ENCODE results near the gene RAB3B.
A peak's percentile ranks its signal among the peaks of the same experiment; 100 is the strongest.
"Not testable (repeated sequence)": the region's sequence is repeated elsewhere in the genome, so short reads cannot be mapped to it uniquely, and the experiment has no call there.

RAB3B gene, protein sequence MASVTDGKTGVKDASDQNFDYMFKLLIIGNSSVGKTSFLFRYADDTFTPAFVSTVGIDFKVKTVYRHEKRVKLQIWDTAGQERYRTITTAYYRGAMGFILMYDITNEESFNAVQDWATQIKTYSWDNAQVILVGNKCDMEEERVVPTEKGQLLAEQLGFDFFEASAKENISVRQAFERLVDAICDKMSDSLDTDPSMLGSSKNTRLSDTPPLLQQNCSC

DNA sequence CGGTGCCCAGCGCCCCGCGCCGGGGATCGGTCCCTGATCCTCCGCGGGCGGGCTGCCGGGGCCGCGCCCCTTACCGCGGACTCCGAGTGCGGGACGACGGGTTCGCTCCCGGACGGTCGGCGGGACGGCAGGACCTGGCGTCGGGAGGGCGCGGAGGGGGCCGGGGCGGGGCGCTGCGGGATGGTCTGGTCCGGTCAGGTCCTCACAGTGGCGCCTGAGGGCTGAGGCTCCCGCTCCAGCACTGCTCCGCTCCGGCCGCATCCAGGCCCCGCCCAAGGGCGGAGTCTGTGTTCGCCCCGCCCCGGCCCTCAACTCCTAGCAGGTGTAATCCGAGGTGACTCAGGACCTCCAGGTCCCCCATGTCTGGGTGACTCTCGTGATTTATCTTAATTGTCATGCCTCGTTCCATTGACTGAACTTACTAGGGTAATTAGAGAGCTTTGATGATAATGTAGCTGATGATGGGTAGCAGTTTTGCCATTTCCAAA lies at the start of gene RAB3B:
Gene RAB3B (minus strand): TSS at position 223 of the 488 bp plus-strand sequence. CDS start 13,583 bp downstream, outside the sequence.
- DNase-seq = peak; percentile 90

DNA sequence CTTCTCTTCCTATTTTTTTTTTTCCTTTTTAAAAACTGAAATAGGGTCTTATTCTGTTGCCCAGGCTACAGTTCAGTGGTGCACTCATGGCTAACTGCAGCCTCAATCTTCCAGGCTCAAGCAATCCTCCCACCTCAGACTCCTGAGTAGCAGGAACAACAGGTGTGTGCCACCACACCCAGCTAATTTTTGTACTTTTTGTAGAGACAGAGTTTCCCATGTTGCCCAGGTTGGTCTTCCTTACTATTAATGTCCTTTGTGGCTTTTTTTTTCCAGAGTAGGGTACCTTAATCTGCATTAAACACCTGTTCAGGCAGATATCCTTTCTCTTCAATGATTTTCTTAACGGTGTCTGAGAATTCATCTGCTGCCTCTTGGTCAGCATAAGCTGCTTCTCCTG lies 47.4 kb upstream of the RAB3B start:
- no peak for DNase-seq

GRCh38 chr1:52037402-52037814 lies 46.9 kb upstream of the RAB3B start:
- DNase-seq = peak; percentile 56

DNA sequence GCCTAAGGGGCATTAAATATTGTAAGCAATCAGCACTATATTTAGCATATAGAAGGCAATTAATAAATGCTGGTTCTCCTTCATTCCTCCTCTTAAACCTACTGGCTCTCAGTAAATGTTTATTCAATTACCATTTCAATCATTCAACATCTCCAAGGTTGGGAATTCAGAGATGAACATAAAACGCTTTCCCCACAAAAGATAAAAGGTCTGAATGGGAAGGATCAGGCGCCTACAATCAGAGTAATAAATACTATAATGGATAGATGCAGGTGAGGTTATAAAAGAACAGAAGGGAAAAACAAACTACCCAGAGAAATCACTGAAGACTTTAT lies 43.5 kb upstream of the RAB3B start:
- no peak for DNase-seq

DNA sequence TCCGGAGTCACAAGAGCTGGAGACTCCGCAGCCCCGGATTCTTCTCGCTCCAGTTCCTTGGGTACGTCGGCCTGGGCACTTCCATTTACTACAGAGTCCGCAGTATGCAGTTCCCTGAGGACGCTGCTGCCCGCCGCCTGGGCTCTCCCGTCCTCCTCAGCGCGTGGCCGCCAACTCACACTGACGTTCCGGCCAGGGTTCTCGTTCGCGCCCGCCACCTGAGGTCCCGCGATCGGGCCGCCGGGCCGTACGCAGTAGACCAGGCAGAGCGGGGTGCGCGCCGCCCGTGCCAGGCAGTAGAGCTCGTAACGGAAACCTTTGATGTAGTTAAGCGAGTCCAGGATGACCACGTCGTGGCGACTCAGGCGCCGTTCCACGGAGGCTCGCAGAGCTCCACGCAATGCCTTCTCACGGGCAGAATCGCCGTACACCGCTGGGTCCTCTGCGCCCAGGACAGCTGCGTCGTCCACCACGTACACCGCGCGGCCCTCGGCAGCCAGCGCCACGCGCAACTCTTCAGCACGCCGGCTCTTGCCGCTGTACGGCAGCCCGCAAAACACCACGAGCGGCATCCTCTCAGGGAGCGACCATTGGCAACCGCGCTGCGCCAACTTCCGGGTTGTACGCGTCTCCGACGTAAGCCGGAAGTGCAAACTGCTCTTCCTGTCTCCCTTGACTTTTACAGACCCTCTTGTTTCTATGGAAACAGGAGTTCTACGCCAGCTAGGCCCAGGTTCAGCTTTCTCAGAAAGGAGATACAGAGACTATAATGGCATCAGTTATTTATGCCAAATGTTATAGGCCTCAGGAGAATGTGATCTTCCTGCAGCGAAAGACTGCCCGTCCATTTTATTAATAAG lies 42.9 kb upstream of the RAB3B start, which contains the start of gene KTI12:
Gene KTI12 (minus strand): TSS at position 621 of the 860 bp plus-strand sequence. CDS start 49 bp downstream, at position 572.
- DNase-seq = peak; percentile 95

GRCh38 chr1:52032785-52033131 lies 42.3 kb upstream of the RAB3B start:
- DNase-seq = no peak

- DNase-seq = no peak
Observed at GRCh38 chr1:52032124-52032784, 41.8 kb upstream of the RAB3B start.

GRCh38 chr1:52028839-52029238 lies 38.3 kb upstream of the RAB3B start:
- DNase-seq = not testable (repeated sequence)

GRCh38 chr1:52028328-52028727 lies 37.8 kb upstream of the RAB3B start:
- DNase-seq = no peak

DNA sequence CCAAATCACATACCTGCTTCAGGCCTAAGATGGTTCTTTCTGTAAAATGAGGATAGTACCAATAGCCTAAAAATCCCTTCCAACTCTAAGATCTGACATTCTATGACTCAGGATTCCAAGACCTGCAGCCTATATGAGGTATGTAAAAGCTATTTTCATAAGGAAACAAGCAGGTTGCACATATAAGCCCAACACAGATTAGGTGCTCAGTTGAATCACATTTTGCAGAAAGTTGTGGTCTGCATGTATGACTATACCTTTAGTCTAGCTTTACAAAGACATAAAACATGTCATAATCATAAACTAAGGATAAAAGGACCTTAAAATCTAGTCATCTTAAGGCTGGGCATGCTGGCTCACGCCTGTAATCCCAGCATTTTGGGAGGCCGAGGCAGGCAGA lies 35.8 kb upstream of the RAB3B start:
- DNase-seq = no peak

GRCh38 chr1:52022133-52022532 lies 31.6 kb upstream of the RAB3B start:
- DNase-seq = no peak

GRCh38 chr1:52008071-52008809 lies 17.7 kb upstream of the RAB3B start:
- no peak for DNase-seq

DNA sequence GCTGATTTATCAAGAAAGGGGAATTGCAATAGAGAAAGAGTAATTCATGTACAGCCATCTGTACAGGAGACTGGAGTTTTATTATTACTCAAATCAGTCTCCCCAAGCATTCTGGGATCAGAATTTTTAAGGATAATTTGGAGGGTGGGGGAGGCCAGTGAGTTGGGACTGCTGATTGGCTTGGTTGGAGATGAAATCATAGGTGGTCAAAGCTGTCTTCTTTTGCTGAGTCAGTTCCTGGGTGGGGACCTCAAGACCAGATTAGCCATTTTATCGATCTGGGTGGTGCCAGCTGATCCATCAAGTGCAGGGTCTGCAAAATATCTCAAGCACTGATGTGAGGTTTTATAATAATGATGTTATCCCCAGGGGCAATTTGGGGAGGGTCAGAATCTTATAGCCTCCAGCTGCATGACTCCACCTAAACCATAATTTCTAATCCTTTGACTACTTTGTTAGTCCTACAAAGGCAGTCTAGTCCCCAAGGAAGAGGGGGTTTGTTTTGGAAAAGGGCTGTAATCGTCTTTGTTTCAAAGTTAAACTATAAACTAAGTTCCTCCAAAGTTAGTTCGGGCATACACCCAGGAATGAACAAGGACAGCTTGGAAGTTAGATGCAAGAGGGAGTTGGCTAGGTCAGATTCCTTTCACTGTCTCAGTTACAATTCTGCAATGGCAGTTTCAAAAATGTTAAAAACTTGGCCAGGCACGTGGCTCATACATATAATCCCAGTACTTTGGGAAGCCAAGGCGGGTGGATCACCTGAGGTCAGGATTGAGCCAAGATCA lies 16.9 kb upstream of the RAB3B start:
- no peak for DNase-seq

DNA sequence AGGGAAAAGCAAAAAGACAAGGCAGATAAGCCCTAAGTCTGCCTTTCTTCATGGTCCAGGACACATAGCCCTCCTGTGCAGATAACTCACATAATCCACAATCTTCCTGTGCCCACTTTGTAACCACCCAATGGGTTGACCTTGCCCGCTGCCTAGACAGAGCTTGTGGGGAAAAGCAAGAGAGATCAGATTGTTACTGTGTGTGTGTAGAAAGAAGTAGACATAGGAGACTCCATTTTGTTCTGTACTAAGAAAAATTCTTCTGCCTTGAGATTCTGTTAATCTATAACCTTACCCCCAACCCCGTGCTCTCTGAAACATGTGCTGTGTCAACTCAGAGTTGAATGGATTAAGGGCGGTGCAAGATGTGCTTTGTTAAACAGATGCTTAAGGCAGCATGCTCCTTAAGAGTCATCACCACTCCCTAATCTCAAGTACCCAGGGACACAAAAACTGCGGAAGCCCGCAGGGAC lies 15.6 kb upstream of the RAB3B start:
- not testable (repeated sequence) for DNase-seq

GRCh38 chr1:52005548-52005947 lies 15.0 kb upstream of the RAB3B start:
- DNase-seq = not testable (repeated sequence)

- no peak for DNase-seq
Observed at GRCh38 chr1:52003877-52004276, 13.4 kb upstream of the RAB3B start.

GRCh38 chr1:52002038-52002917 lies 11.8 kb upstream of the RAB3B start:
- DNase-seq = peak; percentile 93

DNA sequence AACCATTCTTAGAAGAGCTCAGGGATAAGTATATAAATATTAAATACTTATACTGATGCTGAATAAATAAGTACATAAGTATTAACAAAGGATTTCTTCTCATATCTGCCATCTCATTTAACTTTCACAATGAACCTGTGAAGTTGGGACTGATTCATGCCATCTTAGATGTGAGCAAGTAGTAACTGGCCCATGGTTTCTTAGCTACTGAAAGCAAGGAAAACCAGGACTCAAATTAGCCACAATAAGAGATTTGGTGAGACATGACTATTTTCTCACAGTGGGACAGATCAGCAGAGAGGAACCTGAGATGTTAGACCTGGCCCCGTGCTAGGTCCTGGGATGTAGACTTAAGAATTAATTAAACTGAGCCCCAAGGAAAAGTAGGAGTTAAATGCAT lies 8.2 kb upstream of the RAB3B start:
- no peak for DNase-seq

DNA sequence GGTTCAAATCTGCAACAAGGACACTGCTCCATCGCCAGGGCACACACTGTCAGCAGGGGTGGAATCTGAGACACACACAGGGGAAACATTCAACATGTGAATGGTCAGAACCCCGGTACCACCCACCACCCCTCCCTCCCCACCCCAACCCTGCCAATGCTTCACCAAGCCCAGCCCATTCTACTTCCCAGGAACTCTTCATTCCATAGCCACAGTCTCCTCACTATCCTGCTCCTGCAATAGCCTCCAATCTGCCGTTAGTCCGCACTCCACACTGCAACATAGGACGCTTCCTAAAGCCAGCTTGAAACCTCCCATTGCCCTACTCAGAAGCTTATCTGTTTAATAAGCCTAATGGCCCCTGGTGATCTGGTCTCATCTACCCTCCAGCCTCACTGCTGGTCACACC lies 7.5 kb upstream of the RAB3B start:
- no peak for DNase-seq

GRCh38 chr1:51989582-51990477 lies 670 bp downstream of the RAB3B start:
- no peak for DNase-seq
